Suppressor macrophage (primary cell): ENCODE measurements around the gene KATNIP.
"Not testable (repeated sequence)": the region's sequence is repeated elsewhere in the genome, so short reads cannot be mapped to it uniquely, and the experiment has no call there.

Source experiments
- DNase-seq, 4 experiments: peaks; one replicate each; pipeline ENCODE4 v3.0.0-alpha.2; 2020 to 2022

KATNIP gene

GRCh38 chr16:27538528-27538927, 11.4 kb upstream of the KATNIP start:
- no peak for DNase-seq

- DNase-seq: no peak
These were observed 10.8 kb upstream of the KATNIP start for GRCh38 chr16:27539120-27539519.

- DNase-seq: no peak
These were observed 10.3 kb upstream of the KATNIP start for GRCh38 chr16:27539636-27540035.

GRCh38 chr16:27543801-27544200, 6.1 kb upstream of the KATNIP start:
- DNase-seq: no peak

GRCh38 chr16:27544671-27545070, 5.3 kb upstream of the KATNIP start:
- no peak for DNase-seq

GRCh38 chr16:27547134-27547533, 2.8 kb upstream of the KATNIP start:
- DNase-seq: peak in 2 of 4 experiments; percentile 8 to 20

- no peak for DNase-seq
These were observed 2.1 kb upstream of the KATNIP start for GRCh38 chr16:27547851-27548250.

- no peak for DNase-seq
These were observed 539 bp upstream of the KATNIP start for GRCh38 chr16:27549464-27549745.

- no peak for DNase-seq
These were observed 607 bp downstream of the KATNIP start for GRCh38 chr16:27550582-27550920.

- no peak for DNase-seq
These were observed 1.1 kb downstream of the KATNIP start for GRCh38 chr16:27551036-27551435.

GRCh38 chr16:27556471-27556870, 6.5 kb downstream of the KATNIP start:
- no peak for DNase-seq

GRCh38 chr16:27558434-27558833, 8.5 kb downstream of the KATNIP start:
- DNase-seq: no peak

GRCh38 chr16:27558932-27559331, 9.0 kb downstream of the KATNIP start:
- no peak for DNase-seq

GRCh38 chr16:27561216-27561615, 11.3 kb downstream of the KATNIP start:
- no peak for DNase-seq

- DNase-seq: no peak
These were observed 14.3 kb downstream of the KATNIP start for GRCh38 chr16:27564224-27564623.

- peak; percentile 11 to 52 (median 36) for DNase-seq
These were observed 16.5 kb downstream of the KATNIP start for GRCh38 chr16:27566417-27566816.

GRCh38 chr16:27568077-27568476, 18.1 kb downstream of the KATNIP start:
- DNase-seq: no peak

GRCh38 chr16:27570986-27571385, 21.0 kb downstream of the KATNIP start:
- not testable (repeated sequence) for DNase-seq

GRCh38 chr16:27571433-27572326, 21.7 kb downstream of the KATNIP start:
- no peak for DNase-seq

GRCh38 chr16:27572711-27573110, 22.8 kb downstream of the KATNIP start:
- no peak for DNase-seq

GRCh38 chr16:27576729-27577128, 26.8 kb downstream of the KATNIP start:
- no peak for DNase-seq

- no peak for DNase-seq
These were observed 29.4 kb downstream of the KATNIP start for GRCh38 chr16:27579087-27579980.

GRCh38 chr16:27582883-27583282, 32.9 kb downstream of the KATNIP start:
- DNase-seq: no peak

- no peak for DNase-seq
These were observed 33.7 kb downstream of the KATNIP start for GRCh38 chr16:27583634-27584033.
